ENCODE data around the gene TIMM29.
A peak's percentile ranks its signal among the peaks of the same experiment; 100 is the strongest.
"Not testable (repeated sequence)": the region's sequence is repeated elsewhere in the genome, so short reads cannot be mapped to it uniquely, and the experiment has no call there.

TIMM29 gene

DNA sequence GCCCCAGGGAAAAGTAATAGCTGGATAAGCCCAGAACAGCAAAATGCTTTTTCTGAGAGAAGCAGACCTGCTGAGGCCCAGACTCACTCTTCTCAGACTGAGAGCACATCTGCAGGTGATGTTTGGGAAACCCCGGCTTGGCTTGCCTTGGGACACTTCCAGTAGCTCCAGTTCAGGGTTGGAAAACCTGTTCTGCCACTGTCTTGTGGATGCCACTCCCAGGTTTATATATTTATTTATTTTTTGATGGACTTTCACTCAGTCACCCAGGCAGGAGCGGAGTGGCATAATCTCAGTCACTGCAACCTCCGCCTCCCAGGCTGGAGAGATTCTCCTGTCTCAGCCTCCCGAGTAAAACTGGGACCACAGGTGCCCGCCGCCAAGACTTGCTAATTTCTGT, 24.2 kb downstream of the TIMM29 start:
- H2BK120ac ChIP-seq (ENCODE audit: low read depth, low read length): no peak overlapping the region
- H3K27me3 ChIP-seq (ENCODE audit: control insufficient read depth in 3 of 3, insufficient read depth in 3 of 3, low read depth in 1 of 3, low read length in 3 of 3): no peaks in the 10 kb centered on the region
- no peaks in the 10 kb centered on the region for H3K9me3 ChIP-seq (replicated peaks in 1 of 2; ENCODE audit: control insufficient read depth in 2 of 2, insufficient read depth in 1 of 2, low read depth in 1 of 2, low read length in 2 of 2)
- no CpG with 5 or more reads among the region's 6 CpGs for WGBS, 2 donors (ENCODE audit: extremely low coverage in 2 of 2, insufficient read length in 2 of 2, insufficient replicate concordance in 1 of 2)
- H3K36me3 ChIP-seq (replicated peaks in 1 of 2; ENCODE audit: control insufficient read depth in 2 of 2, insufficient read depth in 2 of 2, low read length in 2 of 2): no peaks in the 10 kb centered on the region
- no peak overlapping the region for H4K91ac ChIP-seq (ENCODE audit: low read depth, low read length, poor library complexity)
- H2BK5ac ChIP-seq (ENCODE audit: low read length): no peak overlapping the region
- no peak overlapping the region for H3K23ac ChIP-seq (ENCODE audit: low read depth, low read length, poor library complexity)
- H2AK5ac ChIP-seq (ENCODE audit: low read depth, low read length): no peak overlapping the region
- no peak overlapping the region for H3K4me2 ChIP-seq (ENCODE audit: insufficient read depth, low read length, poor library complexity, severe bottlenecking)
- no peak overlapping the region for H2BK15ac ChIP-seq (ENCODE audit: low read length)
- no peak overlapping the region for H3K27ac ChIP-seq (replicated peaks; ENCODE audit: low read length)
- no peaks in the 10 kb centered on the region for H3K4me1 ChIP-seq (ENCODE audit: control insufficient read depth in 2 of 2, insufficient read depth in 1 of 2, low read depth in 1 of 2, low read length in 2 of 2)
- DNase-seq (ENCODE audit: low spot score): no peak
- no peaks in the 10 kb centered on the region for H3K79me1 ChIP-seq (ENCODE audit: low read depth, low read length)
- no peak overlapping the region for H3K18ac ChIP-seq (ENCODE audit: low read length)
- H4K8ac ChIP-seq (ENCODE audit: low read depth, low read length): no peak overlapping the region
- H2BK12ac ChIP-seq (ENCODE audit: low read length): no peak overlapping the region
- H3K4ac ChIP-seq (ENCODE audit: low read length): no peak overlapping the region
- H3K14ac ChIP-seq (ENCODE audit: low read length): no peak overlapping the region
- H3K4me3 ChIP-seq (ENCODE audit: low read length in 2 of 2): no peak overlapping the region
- H2AFZ ChIP-seq (ENCODE audit: low read length): no peak overlapping the region
- no peak overlapping the region for H3K9ac ChIP-seq (ENCODE audit: low read depth, low read length, poor library complexity)

DNA sequence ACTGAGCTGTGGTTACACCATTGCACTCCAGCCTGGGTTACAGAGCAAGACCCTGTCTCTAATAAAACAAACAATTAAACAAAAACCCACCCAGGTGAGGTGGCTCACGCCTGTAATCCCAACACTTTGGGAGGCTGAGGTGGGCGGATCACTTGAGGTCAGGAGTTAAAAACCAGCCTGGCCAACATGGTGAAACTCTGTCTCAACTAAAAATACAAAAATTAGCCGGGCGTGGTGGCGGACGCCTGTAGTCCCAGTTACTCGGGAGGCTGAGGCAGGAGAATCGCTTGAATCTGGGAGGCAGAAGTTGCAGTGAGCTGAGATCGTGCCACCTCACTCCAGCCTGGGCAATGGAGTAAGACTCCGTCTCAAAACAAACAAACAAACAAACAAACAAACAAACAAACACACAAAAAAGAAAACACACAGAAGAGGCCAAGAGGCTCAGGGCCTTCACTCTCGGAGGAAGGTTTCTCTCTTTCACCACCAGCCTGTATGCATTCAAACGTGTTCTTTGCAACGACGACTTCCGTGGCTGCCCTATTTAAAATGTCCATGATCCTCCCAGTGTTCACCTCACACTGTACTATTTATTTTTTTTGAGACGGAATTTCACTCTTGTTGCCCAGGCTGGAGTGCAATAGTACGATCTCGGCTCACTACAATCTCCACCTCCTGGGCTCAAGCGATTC, 30.8 kb downstream of the TIMM29 start:
- H3K9me3 ChIP-seq (replicated peaks in 1 of 2; ENCODE audit: control insufficient read depth in 2 of 2, insufficient read depth in 1 of 2, low read depth in 1 of 2, low read length in 2 of 2); H3K4ac ChIP-seq (ENCODE audit: low read length); H4K8ac ChIP-seq (ENCODE audit: low read depth, low read length); H2BK15ac ChIP-seq (ENCODE audit: low read length); DNase-seq (ENCODE audit: low spot score); H3K23ac ChIP-seq (ENCODE audit: low read depth, low read length, poor library complexity); H2AFZ ChIP-seq (ENCODE audit: low read length); H3K18ac ChIP-seq (ENCODE audit: low read length); H3K27ac ChIP-seq (replicated peaks; ENCODE audit: low read length); H3K14ac ChIP-seq (ENCODE audit: low read length); H3K79me1 ChIP-seq (ENCODE audit: low read depth, low read length); H4K91ac ChIP-seq (ENCODE audit: low read depth, low read length, poor library complexity); H2BK120ac ChIP-seq (ENCODE audit: low read depth, low read length); H3K27me3 ChIP-seq (ENCODE audit: control insufficient read depth in 3 of 3, insufficient read depth in 3 of 3, low read depth in 1 of 3, low read length in 3 of 3); H3K4me2 ChIP-seq (ENCODE audit: insufficient read depth, low read length, poor library complexity, severe bottlenecking); H3K9ac ChIP-seq (ENCODE audit: low read depth, low read length, poor library complexity); H3K4me1 ChIP-seq (ENCODE audit: control insufficient read depth in 2 of 2, insufficient read depth in 1 of 2, low read depth in 1 of 2, low read length in 2 of 2); H2BK12ac ChIP-seq (ENCODE audit: low read length); H2AK5ac ChIP-seq (ENCODE audit: low read depth, low read length); H2BK5ac ChIP-seq (ENCODE audit: low read length): not testable (repeated sequence)
- Histone ChIP-seq H3K36me3 (replicated peaks in 1 of 2; ENCODE audit: control insufficient read depth in 2 of 2, insufficient read depth in 2 of 2, low read length in 2 of 2) (peaks cover 0 to 15% of the 10 kb centered on the region in 2 donors), H3K4me3 (ENCODE audit: low read length in 2 of 2) (peak overlapping the region in 1 of 2 donors; percentile 10)
- WGBS, 2 donors (ENCODE audit: extremely low coverage in 2 of 2, insufficient read length in 2 of 2, insufficient replicate concordance in 1 of 2): no CpG with 5 or more reads among the region's 19 CpGs

DNA sequence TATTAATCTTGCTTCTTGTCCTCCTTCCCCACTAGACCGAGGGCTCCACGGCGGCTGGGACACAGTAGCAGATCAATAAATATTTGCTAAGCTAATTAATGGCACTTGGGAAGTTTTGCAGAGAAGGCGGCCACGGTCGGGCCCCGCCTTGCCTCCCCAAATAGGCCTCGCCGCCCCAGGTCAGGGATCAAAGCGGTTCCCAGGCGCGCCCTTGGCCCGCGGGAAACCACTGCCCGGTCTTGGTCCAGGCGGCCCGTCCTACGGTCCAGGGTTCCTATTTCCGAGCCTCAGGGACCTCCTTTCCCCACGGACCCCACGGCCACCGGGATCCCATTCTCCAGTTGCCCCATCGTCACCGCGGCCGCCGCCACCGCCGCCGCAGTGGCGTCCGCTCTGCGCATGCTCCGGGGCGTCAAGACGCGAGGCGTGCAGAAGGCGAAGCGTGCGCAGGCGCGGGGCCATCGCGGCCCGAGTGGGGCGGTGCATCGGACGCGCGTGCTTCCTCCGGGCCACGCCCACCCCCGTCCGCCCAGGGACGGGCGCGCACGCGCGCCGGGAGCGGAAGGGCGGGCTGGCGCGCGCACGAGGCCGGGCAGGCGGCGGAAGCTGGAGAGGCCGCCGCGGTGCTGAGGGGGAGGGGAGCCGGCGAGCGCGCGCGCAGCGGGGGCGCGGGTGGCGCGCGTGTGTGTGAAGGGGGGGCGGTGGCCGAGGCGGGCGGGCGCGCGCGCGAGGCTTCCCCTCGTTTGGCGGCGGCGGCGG, 31.9 kb downstream of the TIMM29 start, which contains the start of gene SMARCA4:
TSS of gene SMARCA4 (plus strand) at position 717 of the 759 bp plus-strand sequence. CDS start 23,122 bp downstream, outside the sequence.
- Histone ChIP-seq H3K27me3 (ENCODE audit: control insufficient read depth in 3 of 3, insufficient read depth in 3 of 3, low read depth in 1 of 3, low read length in 3 of 3) (no peaks in the 10 kb centered on the region), H3K79me1 (ENCODE audit: low read depth, low read length) (peaks cover 5% of the 10 kb centered on the region), H4K8ac (ENCODE audit: low read depth, low read length) (no peak within 1 kb of the TSS), H3K4me1 (ENCODE audit: control insufficient read depth in 2 of 2, insufficient read depth in 1 of 2, low read depth in 1 of 2, low read length in 2 of 2) (peaks cover 8 to 9% of the 10 kb centered on the region in 2 donors), H3K9me3 (replicated peaks in 1 of 2; ENCODE audit: control insufficient read depth in 2 of 2, insufficient read depth in 1 of 2, low read depth in 1 of 2, low read length in 2 of 2) (no peaks in the 10 kb centered on the region), H3K4me3 (ENCODE audit: low read length in 2 of 2) (peak within 1 kb of the TSS; percentile 96), H3K4me2 (ENCODE audit: insufficient read depth, low read length, poor library complexity, severe bottlenecking) (peak within 1 kb of the TSS; percentile 77), H3K14ac (ENCODE audit: low read length) (peak within 1 kb of the TSS; percentile 56), H4K91ac (ENCODE audit: low read depth, low read length, poor library complexity) (no peak within 1 kb of the TSS), H2BK12ac (ENCODE audit: low read length) (peak within 1 kb of the TSS; percentile 94), H2BK5ac (ENCODE audit: low read length) (peak within 1 kb of the TSS; percentile 97), H3K4ac (ENCODE audit: low read length) (peak within 1 kb of the TSS; percentile 78), H2AFZ (ENCODE audit: low read length) (peak within 1 kb of the TSS; percentile 91), H3K36me3 (replicated peaks in 1 of 2; ENCODE audit: control insufficient read depth in 2 of 2, insufficient read depth in 2 of 2, low read length in 2 of 2) (peaks cover 0 to 26% of the 10 kb centered on the region in 2 donors), H2BK120ac (ENCODE audit: low read depth, low read length) (peak within 1 kb of the TSS; percentile 54), H2BK15ac (ENCODE audit: low read length) (peak within 1 kb of the TSS; percentile 43), H3K9ac (ENCODE audit: low read depth, low read length, poor library complexity) (peak within 1 kb of the TSS; percentile 99), H3K23ac (ENCODE audit: low read depth, low read length, poor library complexity) (peak within 1 kb of the TSS; percentile 100), H3K18ac (ENCODE audit: low read length) (peak within 1 kb of the TSS; percentile 99), H2AK5ac (ENCODE audit: low read depth, low read length) (peak within 1 kb of the TSS; percentile 82), H3K27ac (replicated peaks; ENCODE audit: low read length) (peak within 1 kb of the TSS; percentile 94)
- no CpG with 5 or more reads among the region's 100 CpGs for whole genome bisulfite sequencing, 2 donors (ENCODE audit: extremely low coverage in 2 of 2, insufficient read length in 2 of 2, insufficient replicate concordance in 1 of 2)
- peak; percentile 97 for DNase-seq (ENCODE audit: low spot score)
